GM12878 (cell line): Measurements from ENCODE around the gene ITPKB. TPM values are rescaled to one million over a fixed set of nuclear protein-coding genes. Genes with fewer than 3 reads are reported as not detected.

Experiments
- ATAC-seq: fragments of 200-7000 bp; cut with Tn5 transposase; 3 replicates; pipeline ENCODE4 v1.9.1; 2020; ENCODE audit warnings: mild to moderate bottlenecking, moderate library complexity
- BruUV-seq: library from RNA; stranded (reverse); fragments of 400-500 nt; replicated peaks from 2 replicates; lab custom pipeline; 2021; lab: Mats Ljungman, UMichigan
- CTCF ChIA-PET: fragments of 300-600 bp; sonication (Branson Sonifier 250); formaldehyde crosslinking; extraction: SDS; loops from one replicate; lab custom pipeline; 2021; ENCODE audit warnings: inconsistent platforms; lab: Yijun Ruan, JAX
- POLR2A ChIA-PET: fragments of 350-600 bp; formaldehyde crosslinking; extraction: SDS; loops from one replicate; lab custom pipeline; 2021; ENCODE audit warnings: inconsistent platforms; lab: Charles Lee
- RAD21 ChIA-PET: fragments of 300-600 bp; sonication (Branson Sonifier 250); formaldehyde crosslinking; loops from one replicate; lab custom pipeline; 2023; ENCODE audit warnings: antibody characterized with exemption; ENCODE audit not compliant: unreplicated experiment; lab: Charles Lee
- SMC1A ChIA-PET: fragments of 300-600 bp; sonication (Branson Sonifier 250); formaldehyde crosslinking; loops from one replicate; lab custom pipeline; 2023; ENCODE audit not compliant: unreplicated experiment, uncharacterized antibody; lab: Charles Lee
- DNase-seq: peaks from one replicate; pipeline ENCODE4 v3.0.0-alpha.2; 2011; ENCODE audit warnings: low read depth, low spot score
- FAIRE-seq: peaks from 3 replicates; lab custom pipeline; 2011; peaks lifted over from hg19 to GRCh38; lab: Jason Lieb, UNC
- H2AFZ ChIP-seq: 2 replicates; pipeline ENCODE4 v1.6.0; 2011; ENCODE audit warnings: low read depth, low read length, control low read depth; ENCODE audit not compliant: control insufficient read depth
- H3K27ac ChIP-seq: 2 replicates; pipeline ENCODE4 v1.5.1; 2011; ENCODE audit warnings: control low read depth; ENCODE audit not compliant: control insufficient read depth, insufficient read depth
- H3K27me3 ChIP-seq, 2 experiments: replicated peaks in 1 of 2; 2 replicates each; pipeline versions ENCODE4 v1.6.0 to v1.6.1; 2011; ENCODE audit warnings: low read length in 1 of 2; ENCODE audit not compliant: control insufficient read depth in 2 of 2, insufficient read depth in 2 of 2
- H3K36me3 ChIP-seq, 2 experiments: 2 replicates each; pipeline ENCODE4 v1.5.1; 2011; ENCODE audit warnings: low read length in 1 of 2; ENCODE audit not compliant: control insufficient read depth in 2 of 2, insufficient read depth in 2 of 2
- H3K4me1 ChIP-seq: 2 replicates; pipeline ENCODE4 v1.6.1; 2011; ENCODE audit warnings: mild to moderate bottlenecking, low read length, moderate library complexity, mixed read lengths; ENCODE audit not compliant: control insufficient read depth, insufficient read depth
- H3K4me2 ChIP-seq: 2 replicates; pipeline ENCODE4 v1.6.0; 2011; ENCODE audit warnings: control low read depth; ENCODE audit not compliant: control insufficient read depth, insufficient read depth
- H3K4me3 ChIP-seq: fragments of 200-600 bp; sonication (generic); 2 replicates; pipeline ENCODE4 v1.5.1; 2016
- H3K79me2 ChIP-seq: 2 replicates; pipeline ENCODE4 v1.6.0; 2011; ENCODE audit warnings: low read length; ENCODE audit not compliant: control insufficient read depth, insufficient read depth
- H3K9ac ChIP-seq: 2 replicates; pipeline ENCODE4 v1.8.0; 2011; ENCODE audit warnings: low read length, control low read depth, mixed read lengths; ENCODE audit not compliant: control insufficient read depth, insufficient read depth
- H3K9me3 ChIP-seq: replicated peaks from 3 replicates; pipeline ENCODE4 v1.5.1; 2011; ENCODE audit warnings: mild to moderate bottlenecking, low read length; ENCODE audit not compliant: control insufficient read depth, insufficient read depth
- H4K20me1 ChIP-seq: 2 replicates; pipeline ENCODE4 v1.6.0; 2011; ENCODE audit not compliant: control insufficient read depth, insufficient read depth
- CHD4 ChIP-seq: fragments of 200-600 bp; sonication (generic); IDR thresholded peaks from 2 replicates; pipeline ENCODE4 v1.6.1; 2016; ENCODE audit warnings: mild to moderate bottlenecking
- CTCF ChIP-seq, 3 experiments: IDR thresholded peaks in 2 of 3; conservative IDR thresholded peaks in 1 of 3; 2 replicates each; pipeline ENCODE4 v1.5.1; 2011; ENCODE audit warnings: low read depth in 3 of 3, low read length in 3 of 3, mild to moderate bottlenecking in 3 of 3, control low read depth in 2 of 3, moderate library complexity in 2 of 3, inconsistent platforms in 1 of 3, mixed read lengths in 1 of 3; ENCODE audit not compliant: control insufficient read depth in 2 of 3, insufficient read depth in 1 of 3; ENCODE audit errors: extremely low read depth in 1 of 3
- E2F4 ChIP-seq: IDR thresholded peaks from 2 replicates; pipeline ENCODE4 v1.6.1; 2012; ENCODE audit warnings: low read depth, low read length, improper control_type of control experiment
- HDAC6 ChIP-seq: fragments of 200-600 bp; sonication (generic); IDR thresholded peaks from one replicate; pipeline ENCODE4 v1.8.0; 2017; ENCODE audit warnings: antibody characterized with exemption; ENCODE audit not compliant: unreplicated experiment
- MAX ChIP-seq: IDR thresholded peaks from 2 replicates; pipeline ENCODE4 v1.6.1; 2012; ENCODE audit warnings: low read depth, low read length, improper control_type of control experiment
- NBN ChIP-seq: fragments of 450-650 bp; IDR thresholded peaks from 2 replicates; pipeline ENCODE4 v1.6.1; 2016
- NKRF ChIP-seq: fragments of 450-650 bp; conservative IDR thresholded peaks from 2 replicates; pipeline ENCODE4 v1.6.1; 2017; ENCODE audit warnings: mild to moderate bottlenecking, moderate library complexity
- TBL1XR1 ChIP-seq: IDR thresholded peaks from 2 replicates; pipeline ENCODE4 v1.6.1; 2012; ENCODE audit warnings: low read depth, low read length, improper control_type of control experiment
- TCF12 ChIP-seq: IDR thresholded peaks from 2 replicates; pipeline ENCODE4 v1.6.1; 2011; ENCODE audit warnings: low read depth, mild to moderate bottlenecking, low read length
- TCF3 ChIP-seq: IDR thresholded peaks from 2 replicates; pipeline ENCODE4 v1.6.1; 2012; ENCODE audit warnings: low read depth, mild to moderate bottlenecking, low read length, borderline replicate concordance; ENCODE audit not compliant: insufficient read depth
- ZNF24 ChIP-seq: fragments of 450-650 bp; IDR thresholded peaks from 2 replicates; pipeline ENCODE4 v1.6.1; 2017; ENCODE audit warnings: antibody characterized with exemption, mild to moderate bottlenecking
- WGBS: methylation state at CpG from one replicate; pipeline ENCODE4 v1.1.6; 2016; ENCODE audit warnings: low lambda C conversion rate; ENCODE audit not compliant: insufficient replicate concordance, insufficient coverage; ENCODE audit errors: missing lambda C conversion rate; 5-methylcytosine and 5-hydroxymethylcytosine counted together
- in situ Hi-C: fragments of 300-500 bp; cut with MboI; formaldehyde crosslinking; loops from 9 replicates; pipeline ENCODE4 v1.14.3; 2018; ENCODE audit warnings: mixed read lengths
- intact Hi-C: fragments of 100-400 bp; cut with micrococcal nuclease; formaldehyde crosslinking; loops from one replicate; pipeline ENCODE4 v1.14.2; 2022; ENCODE audit not compliant: unreplicated experiment
- polyA plus RNA-seq, 11 experiments: library from polyadenylated mRNA; depleted of rRNA in 4 of 11; unstranded in 6 of 11; stranded (reverse) in 5 of 11; fragments of >200 nt; fragmentation: Nextera tagmentation in 4 of 11; fragmentation: Illumina TruSeq in 1 of 11; extraction: Ambion mirVana in 4 of 11; extraction: Trizol in 1 of 11; gene quantifications; 1 replicate in 1 of 11; 2 replicates in 10 of 11; pipeline versions ENCODE4 v1.2.1 to v1.2.3, GENCODE V29; 2011 to 2016; ENCODE audit warnings: inconsistent platforms in 2 of 11, missing spikeins in 2 of 11, low read depth in 1 of 11
- total RNA-seq, 4 experiments: library from RNA; depleted of rRNA in 3 of 4; stranded (reverse); fragments of >200 nt in 3 of 4; fragmentation: Illumina TruSeq in 1 of 4; extraction: Trizol in 1 of 4; gene quantifications; 2 replicates each; pipeline versions ENCODE4 v1.2.1 to v1.2.3, GENCODE V29; 2013 to 2021

ITPKB gene
- total and polyA plus RNA-seq, 10 of the 15 experiments (the other 5 are each of a cell fraction or from before 2014, with no cell fraction given) = 1.3 to 38.7 (median 12.9) TPM

- DNase-seq = no peak
- Histone ChIP-seq H3K9ac (no peak overlapping the region), H3K4me2 (no peak overlapping the region), H3K27ac (no peak overlapping the region), H4K20me1 (no peaks in the 10 kb centered on the region; the same call in 1 of the 2 replicates), H3K36me3 (no peaks in the 10 kb centered on the region), H3K9me3 (no peaks in the 10 kb centered on the region; the same call in 2 of the 3 replicates), H2AFZ (no peak overlapping the region), H3K4me1 (no peaks in the 10 kb centered on the region), H3K4me3 (no peak overlapping the region), H3K79me2 (no peaks in the 10 kb centered on the region), H3K27me3 (peaks cover 0 to 4% of the 10 kb centered on the region in 2 experiments)
- CTCF ChIA-PET = interaction anchor here (0.7 to 1.5 kb wide), 5 partner anchors 8 to 407 kb away, joined by 3 to 4 read pairs (median 3); partner anchors contain the start of gene STUM
- ATAC-seq = no peak
- no peak for TF ChIP-seq TCF12
- no peak for TF ChIP-seq CTCF (IDR thresholded peaks at IDR 0.05 in 2 of 3, conservative IDR thresholded peaks at IDR 0.05 in 1 of 3; ENCODE audit: control insufficient read depth in 2 of 3, extremely low read depth in 1 of 3, insufficient read depth in 1 of 3, low read depth in 3 of 3, low read length in 3 of 3)
- TF ChIP-seq MAX = no peak
- TF ChIP-seq E2F4 = no peak
- no peak for TF ChIP-seq ZNF24
- TF ChIP-seq NKRF = no peak
- TF ChIP-seq TCF3 = no peak
- TF ChIP-seq HDAC6 = no peak
- no peak for TF ChIP-seq NBN
- TF ChIP-seq TBL1XR1 = no peak
- no peak for TF ChIP-seq CHD4
- in situ Hi-C loops = no loop called here
- no TSS peak for BruUV-seq
- intact Hi-C loops = loop anchor here (1.0 to 10.0 kb wide), 2 partner anchors 180 to 479 kb away; no protein-coding TSS in a partner anchor
- SMC1A ChIA-PET = interaction anchor here (1.2 kb wide), 1 partner anchor 10 kb away, joined by 4 read pairs; no protein-coding TSS in a partner anchor
- POLR2A ChIA-PET = no interaction called here
- FAIRE-seq = no peak
- WGBS = 44% methylated on average over 19 of the region's 19 CpGs
- RAD21 ChIA-PET = interaction anchor here (1.3 kb wide), 1 partner anchor 57 kb away, joined by 3 read pairs; no protein-coding TSS in a partner anchor
Observed at GRCh38 chr1:226603858-226604559, 135.1 kb downstream of the ITPKB start.
